Choroid plexus epithelial cell (primary cell): ENCODE results near the gene PLIN1.

Experiments used
- DNase-seq: peaks from one replicate; pipeline ENCODE4 v3.0.0-alpha.2; 2010; ENCODE audit warnings: low read depth
- H3K4me3 ChIP-seq: 2 replicates; pipeline ENCODE4 v1.5.1; 2011; ENCODE audit warnings: low read depth, mild to moderate bottlenecking, control low read depth, low read length, moderate library complexity
- TF ChIP-seq, protein P1 (sequence below): conservative IDR thresholded peaks from 2 replicates; pipeline ENCODE4 v1.5.1; 2011; ENCODE audit warnings: low read depth, mild to moderate bottlenecking, control low read depth, inconsistent platforms, low read length, moderate library complexity

Gene PLIN1

DNA sequence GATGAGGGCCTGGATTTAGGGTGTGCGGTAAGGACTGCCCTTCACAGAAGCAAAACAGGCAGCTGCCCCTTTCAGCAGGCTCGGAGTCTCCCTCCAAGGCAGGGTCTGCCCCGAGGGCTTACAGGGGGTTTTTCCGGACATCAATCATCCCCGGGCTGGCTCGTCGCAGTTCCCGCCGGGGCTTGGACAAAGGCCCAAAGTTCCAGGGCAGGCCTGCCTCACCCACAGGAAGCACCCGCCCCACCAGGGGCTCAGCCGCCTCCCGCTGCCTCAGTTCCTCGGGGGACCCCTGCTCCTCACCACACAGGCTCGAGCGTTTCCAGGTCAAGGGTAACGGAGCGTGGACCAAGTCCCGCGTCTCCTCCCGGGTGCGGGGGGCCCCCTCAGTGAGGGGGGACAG lies 50.9 kb downstream of the PLIN1 start:
- TF ChIP-seq, protein P1, sequence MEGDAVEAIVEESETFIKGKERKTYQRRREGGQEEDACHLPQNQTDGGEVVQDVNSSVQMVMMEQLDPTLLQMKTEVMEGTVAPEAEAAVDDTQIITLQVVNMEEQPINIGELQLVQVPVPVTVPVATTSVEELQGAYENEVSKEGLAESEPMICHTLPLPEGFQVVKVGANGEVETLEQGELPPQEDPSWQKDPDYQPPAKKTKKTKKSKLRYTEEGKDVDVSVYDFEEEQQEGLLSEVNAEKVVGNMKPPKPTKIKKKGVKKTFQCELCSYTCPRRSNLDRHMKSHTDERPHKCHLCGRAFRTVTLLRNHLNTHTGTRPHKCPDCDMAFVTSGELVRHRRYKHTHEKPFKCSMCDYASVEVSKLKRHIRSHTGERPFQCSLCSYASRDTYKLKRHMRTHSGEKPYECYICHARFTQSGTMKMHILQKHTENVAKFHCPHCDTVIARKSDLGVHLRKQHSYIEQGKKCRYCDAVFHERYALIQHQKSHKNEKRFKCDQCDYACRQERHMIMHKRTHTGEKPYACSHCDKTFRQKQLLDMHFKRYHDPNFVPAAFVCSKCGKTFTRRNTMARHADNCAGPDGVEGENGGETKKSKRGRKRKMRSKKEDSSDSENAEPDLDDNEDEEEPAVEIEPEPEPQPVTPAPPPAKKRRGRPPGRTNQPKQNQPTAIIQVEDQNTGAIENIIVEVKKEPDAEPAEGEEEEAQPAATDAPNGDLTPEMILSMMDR, result no peak
- no peak overlapping the region for H3K4me3 ChIP-seq
- DNase-seq, result no peak

DNA sequence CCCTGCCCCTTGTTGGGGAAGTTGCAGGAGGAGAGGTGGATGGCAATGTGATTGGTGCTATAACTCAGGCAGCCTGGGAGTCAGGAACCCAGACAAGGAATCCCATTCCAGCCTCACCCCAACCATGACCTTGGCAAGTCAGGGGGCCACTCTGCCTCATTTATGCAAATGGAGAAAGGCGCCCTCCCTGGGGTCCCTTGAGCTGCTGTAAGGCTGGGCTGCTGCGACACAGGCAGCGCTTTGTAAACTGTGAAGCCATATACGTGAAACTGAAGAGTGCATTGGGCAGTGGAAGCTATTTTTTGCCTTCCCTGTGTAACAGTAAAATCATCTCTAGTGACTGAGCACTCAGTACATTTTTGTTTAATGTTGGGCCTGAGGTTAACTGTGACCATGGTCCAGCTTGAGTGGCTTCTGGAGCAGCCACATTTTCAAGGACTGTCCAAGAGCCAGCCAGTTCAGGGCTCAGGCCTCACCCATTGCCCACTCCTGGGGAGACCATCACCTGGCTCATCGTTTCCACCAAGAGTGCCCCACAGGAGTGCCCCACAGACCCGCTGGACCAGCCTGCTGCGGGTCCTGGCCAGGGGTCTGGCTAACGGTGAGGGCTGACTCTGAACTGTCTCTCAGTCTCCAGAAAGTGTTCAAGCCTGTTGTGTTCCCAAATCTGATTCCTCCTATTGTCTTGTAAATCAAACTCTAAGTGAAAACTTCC lies 51.8 kb downstream of the PLIN1 start:
- no peak overlapping the region for H3K4me3 ChIP-seq
- TF ChIP-seq, protein P1, result no peak
- no peak for DNase-seq

DNA sequence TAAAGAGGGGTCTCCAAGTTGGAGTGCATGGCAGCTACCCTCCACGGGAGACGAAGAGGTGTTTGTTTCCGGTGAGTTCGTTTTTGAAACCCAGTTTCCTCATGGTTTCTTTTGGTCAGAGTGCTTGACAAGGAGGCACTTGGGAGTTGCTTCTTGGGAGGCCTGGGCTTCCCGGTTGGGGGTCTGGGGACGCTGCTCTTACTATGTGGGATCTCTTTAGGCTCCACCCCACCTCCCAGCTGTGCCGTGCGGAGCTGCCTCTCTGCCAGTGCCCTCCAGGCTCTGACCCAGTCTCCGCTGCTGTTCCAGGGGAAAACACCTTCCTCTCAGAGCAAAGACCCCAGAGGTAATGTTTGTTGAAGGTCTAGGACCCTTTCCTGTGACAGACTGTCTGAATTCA lies 53.5 kb downstream of the PLIN1 start:
- DNase-seq, result no peak
- no peak overlapping the region for H3K4me3 ChIP-seq
- TF ChIP-seq, protein P1, result no peak

DNA sequence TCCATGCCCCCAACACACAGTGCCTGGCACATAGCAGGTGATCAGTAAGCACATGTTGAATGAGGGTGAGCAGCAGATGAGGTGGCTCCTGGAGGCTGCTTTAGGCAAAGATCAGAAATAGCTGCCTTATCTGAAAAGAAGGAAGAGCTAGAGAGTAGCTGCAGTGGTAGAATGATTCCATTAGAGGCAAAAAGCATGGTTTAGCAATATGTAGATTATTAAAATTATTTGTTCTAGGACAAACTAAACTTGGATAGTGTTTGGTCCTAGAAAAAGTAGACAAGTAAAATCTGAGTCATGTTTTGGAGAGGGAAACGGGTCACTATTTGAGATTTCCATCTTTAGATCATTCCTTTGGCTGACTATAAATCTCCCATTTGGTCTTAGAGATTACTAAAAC lies 56.0 kb downstream of the PLIN1 start:
- no peak for DNase-seq
- no peak overlapping the region for H3K4me3 ChIP-seq
- TF ChIP-seq, protein P1, result no peak

DNA sequence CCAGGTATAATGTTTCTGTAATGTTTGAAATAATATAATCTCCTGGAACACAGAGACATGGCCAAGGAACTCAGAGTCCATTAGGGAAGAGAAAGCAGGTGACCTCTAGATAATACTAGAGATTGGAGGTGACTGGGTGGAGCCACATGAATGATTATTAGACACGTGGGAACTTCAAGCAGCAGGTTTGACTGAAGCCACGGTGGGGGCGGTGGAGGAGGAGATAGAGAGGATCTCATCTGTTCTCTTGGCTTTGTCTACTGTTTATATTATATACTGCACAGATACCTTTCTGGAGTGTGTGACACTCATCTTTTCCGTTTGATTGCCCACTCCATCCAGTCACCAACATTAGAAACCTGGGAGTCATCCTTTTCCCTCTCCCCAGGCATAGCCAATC lies 57.6 kb downstream of the PLIN1 start:
- no peak for DNase-seq
- TF ChIP-seq, protein P1, result no peak
- no peak overlapping the region for H3K4me3 ChIP-seq

DNA sequence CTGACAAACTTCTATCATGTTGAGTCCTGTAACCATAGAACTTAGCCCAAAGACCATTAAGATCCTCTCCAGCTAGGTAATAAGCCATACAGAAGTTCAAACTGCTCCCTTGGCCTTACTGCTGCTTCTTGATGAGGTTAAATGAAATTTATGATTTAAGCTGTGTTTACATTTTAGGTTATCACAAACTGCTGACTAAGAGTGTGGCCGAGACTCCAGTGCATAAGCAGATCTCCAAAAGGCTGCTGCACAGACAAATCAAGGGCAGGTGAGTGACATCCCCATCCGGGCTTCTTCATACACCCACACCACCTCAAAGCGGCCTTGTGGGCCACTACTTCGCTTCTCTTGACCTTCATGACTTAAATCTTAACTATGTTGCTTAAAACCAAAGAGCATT lies 62.9 kb downstream of the PLIN1 start:
- TF ChIP-seq, protein P1, result no peak
- no peak for DNase-seq

DNA sequence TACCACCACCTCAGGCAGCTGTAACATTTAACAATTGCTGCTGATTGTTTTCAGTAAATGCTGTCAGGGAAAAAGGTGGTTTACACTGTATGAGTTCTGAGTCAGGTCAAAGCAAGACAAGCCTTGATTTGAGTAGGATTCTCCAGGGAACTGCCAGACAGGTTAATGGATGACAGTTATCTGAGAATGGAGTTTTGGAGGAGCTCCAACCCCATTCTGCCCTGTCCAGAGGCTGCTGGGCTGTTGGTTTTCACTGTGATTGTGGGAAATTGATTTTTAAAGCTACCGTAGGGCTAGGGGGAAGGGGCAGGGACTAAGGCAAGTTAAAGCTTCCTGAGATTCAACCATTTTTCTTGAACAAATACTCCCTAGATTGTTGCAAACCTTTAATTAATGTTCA lies 64.0 kb downstream of the PLIN1 start:
- no peak overlapping the region for H3K4me3 ChIP-seq
- TF ChIP-seq, protein P1, result no peak
- DNase-seq, result no peak

More for the DNA sequence above, 62.9 kb downstream of the PLIN1 start:
- no peak overlapping the region for H3K4me3 ChIP-seq
